Dedifferentiated amniotic fluid mesenchymal stem cell (primary cell): ENCODE measurements around the gene IPCEF1.
"Not testable (repeated sequence)": the region's sequence is repeated elsewhere in the genome, so short reads cannot be mapped to it uniquely, and the experiment has no call there.

Experiments used
- DNase-seq: peaks from one replicate; pipeline ENCODE4 v3.0.0-alpha.2; 2016; ENCODE audit errors: extremely low spot score

Gene IPCEF1

GRCh38 chr6:154334147-154334546 is 22.5 kb downstream of the IPCEF1 start:
- DNase-seq, result not testable (repeated sequence)

DNA sequence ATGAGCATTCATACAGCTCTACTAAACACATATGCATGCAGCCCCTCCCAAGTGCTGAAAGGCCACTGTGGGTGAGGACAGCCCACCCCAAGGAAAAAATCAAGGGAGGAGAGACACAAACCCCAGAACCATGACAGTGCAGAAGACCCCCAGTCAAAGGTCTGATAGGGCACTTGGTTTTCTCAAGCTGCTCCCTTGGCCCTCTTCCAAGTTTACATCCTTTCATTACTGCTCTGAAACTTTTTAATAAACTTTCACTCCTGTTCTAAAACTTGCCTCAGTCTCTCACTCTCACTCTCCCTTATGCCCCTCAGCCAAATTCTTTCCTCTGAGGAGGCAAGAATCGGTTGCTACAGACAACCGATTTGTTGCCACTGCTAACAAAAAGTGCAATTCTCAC is 24.9 kb downstream of the IPCEF1 start:
- no peak for DNase-seq

DNA sequence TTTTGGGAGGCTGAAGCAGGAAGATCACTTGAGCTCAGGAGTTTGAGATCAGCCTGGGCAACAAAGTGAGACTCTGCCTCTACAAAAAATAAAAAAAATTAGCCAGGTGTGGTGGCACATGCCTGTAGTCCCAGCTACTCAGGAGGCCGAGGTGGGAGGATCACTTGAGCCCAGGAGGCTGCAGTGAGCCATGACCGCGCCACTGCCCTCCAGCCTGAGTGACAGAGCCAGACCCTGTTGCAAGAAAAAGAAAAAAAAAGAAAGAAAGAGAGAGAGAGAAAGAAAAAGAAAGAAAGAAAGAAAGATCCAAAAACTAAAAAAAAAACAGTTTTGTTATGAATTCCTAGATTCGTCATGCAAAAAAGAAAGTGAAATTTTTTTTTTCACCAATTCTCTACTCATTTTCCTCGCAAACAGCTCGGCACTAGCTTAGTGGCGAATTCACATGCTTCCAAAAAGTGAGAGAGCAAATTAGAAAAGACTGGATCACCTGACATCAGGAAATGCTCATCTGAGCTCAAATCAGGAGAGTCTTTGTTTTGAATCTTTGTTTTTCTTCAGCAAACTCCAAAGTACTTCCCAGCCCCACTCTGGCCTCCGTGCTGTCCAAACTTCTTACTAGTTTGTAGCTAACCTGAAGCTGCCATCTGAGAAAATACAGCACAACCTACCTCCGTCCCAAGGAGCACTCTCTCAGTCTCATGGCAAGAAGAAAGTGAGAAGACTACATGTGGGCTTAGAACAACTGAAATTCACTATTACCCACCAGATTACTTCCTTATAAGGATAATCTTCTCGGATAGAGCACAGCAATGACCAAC is 27.0 kb downstream of the IPCEF1 start:
- no peak for DNase-seq

GRCh38 chr6:154327313-154327712 is 29.3 kb downstream of the IPCEF1 start:
- not testable (repeated sequence) for DNase-seq

GRCh38 chr6:154325142-154325541 is 31.5 kb downstream of the IPCEF1 start:
- no peak for DNase-seq

DNA sequence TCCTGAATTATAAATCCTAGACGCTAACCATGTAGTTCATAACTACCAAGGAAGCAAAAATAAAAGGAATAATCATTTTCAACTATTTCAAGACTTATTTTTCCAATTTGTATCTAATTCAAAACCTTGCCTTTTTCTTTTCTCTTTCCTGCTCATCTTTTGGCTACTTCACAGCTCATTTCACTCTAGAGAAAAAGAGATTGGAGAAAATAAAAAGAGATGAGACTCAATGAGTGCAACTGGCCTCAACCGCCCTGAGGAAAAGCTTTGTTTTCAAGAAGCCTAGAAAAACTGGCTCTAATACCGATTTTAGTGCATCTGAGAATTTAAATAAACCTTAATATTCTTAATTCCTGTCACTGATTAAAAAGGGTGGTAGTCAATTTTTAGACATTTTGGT is 36.4 kb downstream of the IPCEF1 start:
- DNase-seq, result no peak

GRCh38 chr6:154319231-154319858 is 37.3 kb downstream of the IPCEF1 start:
- DNase-seq, result peak; percentile 85

DNA sequence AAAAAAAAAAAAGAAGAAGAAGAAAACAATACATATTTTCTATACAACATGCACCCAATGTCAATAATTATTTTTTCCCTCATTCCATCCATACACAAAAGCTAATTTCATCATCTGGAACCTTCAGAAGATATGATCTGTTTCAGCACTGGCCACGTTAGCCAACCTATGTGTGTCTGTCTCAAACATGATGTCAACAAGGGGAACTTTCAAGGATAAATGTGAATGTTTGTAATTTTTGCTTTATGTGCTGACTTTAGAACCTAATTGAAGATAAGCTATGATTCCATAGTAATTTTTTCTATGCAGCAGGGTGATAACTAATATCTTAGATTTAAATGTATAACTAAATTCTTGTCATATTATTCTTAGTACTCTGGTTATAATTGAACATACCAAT is 37.9 kb downstream of the IPCEF1 start:
- peak; percentile 44 for DNase-seq

DNA sequence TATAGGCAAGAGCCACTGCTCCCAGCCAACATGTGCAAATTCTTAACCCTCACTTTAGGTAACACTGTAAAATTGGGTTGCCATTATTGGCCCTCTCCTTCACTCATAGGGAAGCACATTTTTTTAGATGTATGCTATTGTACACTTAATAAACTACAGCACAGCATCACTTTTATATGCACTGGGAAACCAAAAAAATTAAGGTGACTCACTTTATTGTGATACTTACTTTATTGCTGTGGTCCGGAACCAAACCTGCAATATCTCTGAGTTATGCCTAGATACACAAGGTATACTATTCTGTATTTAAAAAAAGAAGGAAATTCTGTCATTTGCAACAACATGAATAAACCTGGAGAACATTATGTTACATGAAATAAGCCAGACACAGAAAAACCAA is 40.5 kb downstream of the IPCEF1 start:
- DNase-seq, result no peak

DNA sequence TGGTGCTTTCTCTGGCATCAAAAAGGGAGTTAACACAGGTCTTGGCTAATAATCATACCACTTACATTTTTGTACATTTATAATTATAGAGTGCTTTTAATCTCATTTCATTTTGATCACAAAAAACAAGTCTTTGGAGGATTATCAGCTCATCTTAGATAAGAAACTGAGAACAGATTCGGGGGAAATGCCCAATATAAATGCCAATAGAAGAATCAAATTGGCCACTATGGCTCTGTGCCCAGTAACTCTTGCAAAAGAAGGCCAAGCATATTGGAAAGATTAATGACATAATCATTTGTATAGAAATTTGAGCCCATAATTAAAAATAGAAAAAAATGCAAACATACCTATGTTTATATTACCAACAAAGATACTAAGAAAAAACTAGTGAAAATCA is 42.5 kb downstream of the IPCEF1 start:
- no peak for DNase-seq

DNA sequence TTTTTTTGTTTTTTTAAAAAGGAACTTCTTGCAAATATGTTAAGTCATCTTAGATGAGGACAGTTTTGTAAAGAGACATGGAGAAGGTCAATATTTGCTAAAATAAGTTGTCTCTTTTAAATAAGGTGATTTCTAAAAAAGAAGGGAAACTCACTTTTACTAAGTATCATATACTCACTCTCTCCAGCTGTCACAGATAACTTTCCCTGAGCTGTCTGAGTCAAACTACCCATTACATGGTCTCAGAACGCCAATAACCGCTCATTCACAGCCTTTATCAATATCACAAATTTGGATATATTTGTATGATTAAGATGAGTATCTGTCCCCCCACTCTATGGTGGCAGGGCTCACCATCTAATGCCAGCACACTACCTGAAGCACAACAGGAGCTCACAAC is 47.6 kb downstream of the IPCEF1 start:
- DNase-seq, result no peak

DNA sequence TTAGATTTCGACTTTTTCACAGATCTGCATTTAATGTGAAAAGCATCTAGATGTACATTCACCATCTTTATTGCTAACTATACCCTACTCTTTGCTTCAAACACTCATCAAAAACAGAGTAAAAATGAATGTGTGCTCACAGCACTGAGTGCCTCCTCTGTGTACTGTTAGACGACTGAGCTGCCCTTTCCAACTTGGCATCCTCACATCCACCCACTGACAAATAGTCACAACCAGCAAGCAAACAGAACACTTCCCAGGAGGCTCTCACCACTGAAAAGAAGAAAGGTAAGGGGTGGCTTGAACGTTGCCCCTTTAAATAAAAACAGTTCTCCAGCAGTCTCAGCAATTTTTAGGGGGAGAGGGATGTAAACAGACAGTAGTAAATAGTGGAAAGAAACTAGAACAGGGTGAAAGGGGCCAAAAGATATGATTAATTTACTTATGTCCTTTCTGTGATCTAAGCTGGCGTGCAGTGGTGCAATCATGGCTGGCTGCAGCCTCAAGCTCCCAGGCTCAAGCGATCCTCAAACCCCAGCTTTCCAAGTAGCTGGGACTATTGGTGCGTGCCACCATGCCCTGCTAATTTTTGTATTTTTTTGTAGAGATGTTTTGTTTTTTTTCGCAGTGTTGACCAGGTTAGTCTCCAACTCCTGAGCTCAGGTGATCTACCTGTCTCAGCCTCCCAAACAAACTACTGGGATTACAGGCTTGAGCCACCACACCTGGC is 48.7 kb downstream of the IPCEF1 start:
- DNase-seq, result no peak

- DNase-seq, result not testable (repeated sequence)
Measured at GRCh38 chr6:154307147-154307546, 49.5 kb downstream of the IPCEF1 start.

DNA sequence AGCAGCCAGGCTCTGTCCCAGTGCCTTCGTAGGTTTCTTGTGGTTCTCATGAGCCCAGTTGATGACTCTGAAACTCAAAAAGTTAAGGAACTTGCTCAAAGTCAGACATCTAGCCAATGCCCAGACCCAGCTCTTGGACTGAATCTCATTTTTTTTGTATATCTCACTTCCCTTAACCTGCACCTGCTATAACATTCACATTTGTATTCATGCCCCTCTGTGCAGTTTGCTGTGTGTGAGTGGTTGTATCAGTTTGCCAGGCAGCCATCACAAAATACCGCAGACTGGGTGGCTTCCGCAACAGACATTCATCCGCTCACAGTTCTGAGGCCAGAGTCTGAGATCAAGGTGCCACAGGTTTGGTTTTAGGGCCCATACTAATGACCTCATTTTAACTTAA is 49.9 kb downstream of the IPCEF1 start:
- DNase-seq, result no peak

DNA sequence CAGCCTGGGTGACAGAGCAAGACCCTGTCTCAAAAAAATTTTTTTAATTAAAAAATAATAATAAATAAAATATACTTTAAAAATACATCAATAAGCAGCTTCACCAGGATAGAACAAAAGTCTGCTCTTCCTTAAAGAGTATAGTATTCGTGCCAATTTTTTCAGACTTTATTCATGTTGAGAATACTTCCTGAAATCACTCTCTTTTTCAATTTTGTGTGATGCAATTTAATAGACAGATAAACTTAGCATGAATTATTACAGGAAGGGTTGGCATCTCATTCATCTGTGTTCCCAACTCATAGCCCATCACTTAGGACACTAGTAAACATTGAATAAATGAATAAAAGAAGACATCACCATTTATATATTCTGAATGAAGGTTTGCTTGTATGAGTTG is 52.4 kb downstream of the IPCEF1 start:
- DNase-seq, result no peak

- DNase-seq, result not testable (repeated sequence)
Measured at GRCh38 chr6:154303642-154304041, 53.0 kb downstream of the IPCEF1 start.

DNA sequence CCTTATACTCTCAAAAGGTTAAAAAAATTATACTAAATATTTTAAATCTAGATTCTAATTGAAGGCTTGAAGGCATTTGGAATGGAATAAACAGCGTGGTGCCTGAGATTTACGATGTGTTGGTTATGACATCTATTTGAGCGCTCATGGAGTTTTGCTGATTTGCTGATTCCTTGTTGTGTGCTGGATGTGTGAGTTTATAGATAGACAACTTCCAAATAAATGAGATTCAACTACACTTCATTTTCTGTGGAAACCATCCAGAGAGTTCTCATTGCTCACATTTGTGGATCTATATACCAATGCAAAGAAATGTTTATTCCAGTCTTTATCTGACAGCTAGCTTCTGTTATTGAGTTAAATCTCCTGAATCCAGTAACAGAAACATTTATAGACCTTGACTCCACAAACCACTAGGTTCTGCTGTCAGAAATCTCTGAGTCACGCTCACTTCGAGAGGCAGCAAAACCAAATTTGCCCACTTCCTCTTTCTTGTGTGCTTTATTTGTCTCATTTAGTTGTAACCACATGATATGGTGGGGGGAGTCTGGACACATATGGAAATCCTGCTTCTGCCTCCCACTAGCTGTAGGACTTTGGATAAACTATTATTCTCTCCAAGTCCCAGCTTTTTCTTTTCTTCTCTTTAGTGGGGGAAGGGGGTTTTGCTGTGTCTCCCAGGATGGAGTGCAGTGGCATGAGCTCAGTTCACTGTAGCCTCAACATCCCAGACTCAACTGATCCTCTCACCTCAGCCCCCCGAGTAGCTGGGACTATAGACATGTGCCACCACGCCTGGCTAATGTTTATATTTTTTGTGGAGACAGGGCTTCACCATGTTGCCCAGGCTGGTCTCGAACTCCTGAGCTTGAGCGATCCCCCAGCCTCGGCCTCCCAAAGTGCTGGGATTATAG is 54.5 kb downstream of the IPCEF1 start:
- DNase-seq, result peak; percentile 48

DNA sequence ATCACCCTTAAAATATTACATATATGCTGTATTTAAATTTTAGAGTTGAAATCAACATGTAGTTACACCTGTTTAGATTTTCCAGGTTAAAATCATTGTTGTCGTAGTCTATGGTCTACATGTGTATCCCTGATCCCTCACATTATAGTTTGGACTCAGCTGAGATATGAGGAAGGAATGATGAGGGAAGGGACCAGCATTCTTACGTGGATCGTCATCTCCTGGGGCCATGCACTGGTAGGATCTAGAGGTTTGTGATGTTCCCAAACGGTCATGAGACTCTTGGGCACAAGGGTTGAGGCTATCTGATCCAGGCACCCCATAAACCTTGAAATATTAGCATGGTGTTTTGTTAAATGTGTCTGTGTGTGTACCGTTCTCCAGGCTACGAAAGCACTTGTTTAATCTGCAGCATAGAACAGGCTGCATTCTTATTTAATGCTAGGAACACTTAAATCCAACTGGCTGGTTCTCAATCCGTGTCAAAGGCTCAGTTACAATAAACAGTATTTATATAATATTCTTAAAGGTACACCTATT is 55.4 kb downstream of the IPCEF1 start:
- DNase-seq, result no peak

DNA sequence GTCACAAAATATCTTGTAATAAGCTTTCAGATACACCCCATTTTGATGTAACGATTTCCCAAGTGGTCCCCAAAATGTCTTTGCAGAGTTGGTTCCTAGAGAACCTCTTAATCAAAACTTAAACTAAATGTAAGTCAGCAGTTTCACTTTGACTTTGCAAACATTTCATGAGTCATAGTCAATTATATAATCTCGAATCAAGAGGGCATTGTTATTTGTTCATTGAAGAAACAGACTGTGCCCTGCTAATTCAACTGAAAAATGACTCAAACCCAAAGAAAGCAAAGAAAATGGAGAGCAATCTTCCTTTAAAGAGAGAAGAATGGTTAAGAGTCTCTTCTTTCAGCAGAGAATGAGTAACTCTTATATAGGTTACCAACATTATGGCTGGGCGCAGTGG is 58.3 kb downstream of the IPCEF1 start:
- DNase-seq, result peak; percentile 51

DNA sequence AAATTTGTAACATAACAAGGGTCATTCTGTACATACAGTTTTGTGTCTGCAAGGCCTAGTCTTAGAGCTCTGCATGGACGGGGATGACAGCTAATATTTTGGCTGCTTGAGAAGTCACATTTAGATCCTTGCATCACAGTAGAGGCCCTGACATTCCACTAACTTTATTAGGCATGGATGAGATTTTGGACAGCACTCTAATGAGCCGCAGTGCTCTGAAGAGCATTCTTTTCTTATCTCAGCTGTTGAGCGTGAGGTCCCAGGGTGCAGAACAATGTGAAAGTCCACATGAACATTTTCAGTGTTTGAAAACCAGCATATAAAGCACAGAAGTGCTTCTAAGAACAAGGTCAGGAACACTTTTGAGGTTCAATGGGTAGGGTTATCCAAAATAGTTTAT is 58.9 kb downstream of the IPCEF1 start:
- no peak for DNase-seq

GRCh38 chr6:154297210-154297609 is 59.4 kb downstream of the IPCEF1 start:
- no peak for DNase-seq
